ENCODE results near the gene ZBTB17. TPM values are rescaled to one million over a fixed set of nuclear protein-coding genes. Genes with fewer than 3 reads are reported as not detected.
"Not testable (repeated sequence)": the region's sequence is repeated elsewhere in the genome, so short reads cannot be mapped to it uniquely, and the experiment has no call there.

Gene ZBTB17
- total RNA-seq, 1 donor from 2014 or later, result 46.9 TPM

DNA sequence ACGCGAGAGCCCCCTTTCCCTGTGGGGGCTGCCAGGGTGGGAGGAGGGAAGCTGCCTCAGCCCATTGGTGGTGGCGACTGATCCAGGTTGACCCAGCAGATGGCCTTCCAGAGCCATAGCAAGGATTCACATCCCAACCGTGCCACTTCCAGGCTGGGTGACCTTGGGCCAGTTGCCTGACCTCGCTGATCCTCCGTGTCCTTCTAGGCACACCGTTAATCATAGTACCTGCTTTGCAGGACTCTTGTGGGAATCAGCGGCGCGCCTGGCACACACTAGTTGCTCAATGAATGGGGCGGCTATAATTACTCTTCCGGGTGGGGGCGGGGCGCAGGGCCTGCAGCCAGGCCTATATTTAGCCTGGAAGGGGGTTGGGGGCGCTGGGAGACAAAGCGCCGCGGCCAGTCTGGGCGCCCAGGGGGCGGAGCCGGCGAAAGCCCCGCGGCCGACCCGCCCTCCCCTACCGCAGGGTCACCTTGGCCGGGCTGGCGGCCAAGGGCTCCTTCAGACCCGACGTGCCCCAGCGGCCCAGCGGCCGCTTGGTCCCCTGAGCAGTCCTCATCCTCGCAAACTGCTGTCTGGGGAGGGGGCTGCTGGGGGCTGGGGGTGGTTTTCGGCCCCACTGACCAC, 36.8 kb upstream of the ZBTB17 start:
- peak in 1 of 2 donors; percentile 62 for DNase-seq (ENCODE audit: low spot score in 2 of 2)
- FAIRE-seq, result no peak

- DNase-seq (ENCODE audit: low spot score in 2 of 2), result no peak
- no peak for FAIRE-seq
Observed at GRCh38 chr1:16011936-16012589, 36.2 kb upstream of the ZBTB17 start.

DNA sequence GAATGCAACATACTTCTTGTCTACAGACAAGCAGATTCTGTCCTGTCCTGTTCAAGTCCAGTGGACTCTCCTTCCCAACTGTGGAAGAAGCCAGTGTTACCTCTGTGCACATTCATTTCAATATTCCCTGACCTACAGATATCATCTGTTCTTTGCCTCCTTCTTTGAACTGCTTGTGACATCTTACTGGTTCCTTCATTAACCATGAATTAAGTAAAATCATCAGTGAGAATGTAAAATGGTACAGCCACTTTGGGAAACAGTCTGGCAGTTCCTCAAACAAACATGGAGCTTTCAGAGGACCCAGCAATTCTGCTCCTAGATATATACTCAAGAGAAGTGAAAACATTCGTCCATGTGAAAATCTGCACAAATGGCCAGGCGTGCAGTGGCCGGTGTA, 34.9 kb upstream of the ZBTB17 start:
- no peak for DNase-seq (ENCODE audit: low spot score in 2 of 2)
- no peak for FAIRE-seq

DNA sequence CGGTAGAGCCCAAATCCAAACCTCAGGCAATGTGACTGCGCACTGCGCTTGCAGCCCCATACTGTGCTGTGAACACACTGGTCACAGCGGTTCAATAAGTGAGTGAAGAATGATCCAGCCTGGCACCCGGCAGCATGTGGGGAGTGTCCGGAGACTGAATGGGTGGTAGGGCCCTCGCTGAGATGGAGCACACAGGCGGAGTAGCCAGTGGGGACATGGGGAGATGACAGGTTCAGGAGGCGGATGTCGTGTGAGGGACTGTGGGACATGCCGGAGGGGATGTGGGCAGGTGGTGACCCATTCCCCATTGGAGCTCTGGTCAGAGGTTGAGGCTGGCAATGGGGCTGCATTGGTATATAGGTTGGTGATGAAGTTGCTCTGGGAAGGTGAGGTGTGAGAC, 33.8 kb upstream of the ZBTB17 start:
- FAIRE-seq (no peak), DNase-seq (ENCODE audit: low spot score in 2 of 2) (no peak)

DNA sequence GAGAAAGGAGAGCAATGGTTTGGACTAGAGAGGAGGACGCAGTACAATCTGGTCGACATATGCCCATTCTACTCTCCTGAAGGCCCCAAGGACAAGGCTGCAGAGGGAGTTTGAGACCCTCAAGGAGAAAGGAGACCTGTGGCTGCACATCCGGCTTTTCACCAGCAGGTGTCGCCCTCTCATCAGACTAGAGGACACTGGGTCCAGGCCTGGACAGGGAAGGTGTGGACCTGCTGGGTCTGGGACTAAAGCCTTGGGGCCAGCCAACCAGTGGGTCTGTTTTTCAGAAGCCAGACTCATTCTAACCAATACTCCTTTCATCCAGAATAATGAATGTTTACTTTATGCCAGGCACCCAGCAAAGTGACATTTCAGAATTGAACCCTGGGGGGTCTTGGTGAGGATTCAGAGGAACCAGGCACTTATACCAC, 33.1 kb upstream of the ZBTB17 start:
- FAIRE-seq (no peak), DNase-seq (ENCODE audit: low spot score in 2 of 2) (peak in 1 of 2 donors; percentile 78)

- DNase-seq (ENCODE audit: low spot score in 2 of 2) (no peak), FAIRE-seq (no peak)
Observed at GRCh38 chr1:16007671-16008341, 31.9 kb upstream of the ZBTB17 start.

GRCh38 chr1:16006552-16007485, 30.9 kb upstream of the ZBTB17 start:
- FAIRE-seq, result no peak
- DNase-seq (ENCODE audit: low spot score in 2 of 2), result no peak

DNA sequence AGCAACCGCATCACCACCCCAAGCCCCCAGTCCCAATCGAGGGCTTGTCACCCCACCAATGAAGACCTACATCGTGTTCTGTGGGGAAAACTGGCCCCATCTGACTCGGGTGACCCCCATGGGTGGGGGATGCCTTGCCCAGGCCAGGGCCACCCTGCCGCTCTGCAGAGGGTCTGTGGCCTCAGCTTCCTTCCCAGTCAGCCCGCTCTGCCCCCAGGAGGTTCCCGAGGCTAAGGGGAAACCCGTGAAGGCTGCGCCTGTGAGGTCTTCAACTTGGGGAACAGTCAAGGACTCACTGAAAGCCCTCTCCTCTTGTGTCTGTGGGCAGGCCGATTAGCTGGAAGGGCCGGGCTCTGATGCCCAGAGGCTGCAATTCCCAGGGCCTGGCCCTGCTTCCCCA, 30.1 kb upstream of the ZBTB17 start:
- DNase-seq (ENCODE audit: low spot score in 2 of 2), result no peak
- no peak for FAIRE-seq

GRCh38 chr1:16005597-16005996, 29.7 kb upstream of the ZBTB17 start:
- DNase-seq (ENCODE audit: low spot score in 2 of 2) (no peak), FAIRE-seq (no peak)

- not testable (repeated sequence) for DNase-seq (ENCODE audit: low spot score in 2 of 2); FAIRE-seq
Observed at GRCh38 chr1:16001274-16001673, 25.4 kb upstream of the ZBTB17 start.

- FAIRE-seq (no peak), DNase-seq (ENCODE audit: low spot score in 2 of 2) (no peak)
Observed at GRCh38 chr1:15998929-15999328, 23.0 kb upstream of the ZBTB17 start.

DNA sequence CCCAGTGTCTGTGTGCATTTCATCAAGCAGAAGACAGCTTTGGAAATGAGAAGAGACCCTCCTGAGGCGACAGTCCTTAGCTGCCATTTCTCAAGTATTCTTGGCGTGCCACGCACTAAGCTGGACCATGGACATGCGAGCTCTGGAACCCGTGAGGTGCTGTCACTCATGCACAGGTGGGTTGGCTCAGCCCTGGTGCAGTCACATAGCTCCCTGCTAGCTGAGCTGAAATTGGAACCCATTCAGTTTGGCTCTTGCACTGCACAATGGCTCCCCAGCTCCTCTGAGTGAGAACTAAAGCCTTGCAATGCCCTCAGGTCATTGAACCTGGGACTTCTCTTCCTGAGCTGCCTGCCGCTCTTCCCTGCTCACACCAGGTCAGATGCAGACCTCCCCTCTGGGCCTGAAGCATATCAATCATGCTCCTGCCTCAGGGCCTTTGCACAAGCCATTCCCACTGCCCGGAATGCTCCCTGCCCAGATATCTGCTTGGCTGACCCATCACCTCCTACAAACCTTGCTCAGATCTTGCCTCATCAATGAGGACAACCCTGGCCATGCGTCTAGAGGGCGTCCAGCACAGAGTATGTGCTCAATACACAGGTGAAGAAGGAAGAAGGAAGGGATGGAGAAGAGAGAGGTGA, 21.9 kb upstream of the ZBTB17 start:
- DNase-seq (ENCODE audit: low spot score in 2 of 2) (no peak), FAIRE-seq (no peak)

DNA sequence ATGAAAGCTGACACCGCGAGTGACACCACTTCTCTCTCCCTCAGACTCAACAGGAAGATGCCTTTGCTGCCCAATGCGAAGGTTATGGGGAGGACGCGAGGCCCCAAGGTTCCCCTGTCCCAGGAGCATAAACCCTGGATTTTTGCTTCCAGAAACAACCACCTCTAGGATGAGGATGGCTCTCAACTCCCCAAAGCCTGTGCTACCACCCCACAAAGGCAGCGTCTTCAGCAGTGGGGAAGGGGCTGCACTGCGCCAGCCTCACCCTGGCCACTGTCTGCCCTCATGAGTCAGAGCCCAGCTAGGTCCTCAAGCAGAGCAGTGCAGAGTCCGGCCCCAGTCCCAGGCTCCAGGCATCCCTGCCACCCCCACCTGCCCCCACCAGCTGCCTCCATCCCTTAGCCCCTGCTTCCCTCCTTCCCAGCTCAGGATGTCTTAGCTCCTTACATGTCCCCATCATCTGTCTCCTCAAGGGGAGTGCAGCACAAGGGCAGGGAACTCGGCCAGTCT, 21.2 kb upstream of the ZBTB17 start:
- FAIRE-seq (no peak), DNase-seq (ENCODE audit: low spot score in 2 of 2) (no peak)

DNA sequence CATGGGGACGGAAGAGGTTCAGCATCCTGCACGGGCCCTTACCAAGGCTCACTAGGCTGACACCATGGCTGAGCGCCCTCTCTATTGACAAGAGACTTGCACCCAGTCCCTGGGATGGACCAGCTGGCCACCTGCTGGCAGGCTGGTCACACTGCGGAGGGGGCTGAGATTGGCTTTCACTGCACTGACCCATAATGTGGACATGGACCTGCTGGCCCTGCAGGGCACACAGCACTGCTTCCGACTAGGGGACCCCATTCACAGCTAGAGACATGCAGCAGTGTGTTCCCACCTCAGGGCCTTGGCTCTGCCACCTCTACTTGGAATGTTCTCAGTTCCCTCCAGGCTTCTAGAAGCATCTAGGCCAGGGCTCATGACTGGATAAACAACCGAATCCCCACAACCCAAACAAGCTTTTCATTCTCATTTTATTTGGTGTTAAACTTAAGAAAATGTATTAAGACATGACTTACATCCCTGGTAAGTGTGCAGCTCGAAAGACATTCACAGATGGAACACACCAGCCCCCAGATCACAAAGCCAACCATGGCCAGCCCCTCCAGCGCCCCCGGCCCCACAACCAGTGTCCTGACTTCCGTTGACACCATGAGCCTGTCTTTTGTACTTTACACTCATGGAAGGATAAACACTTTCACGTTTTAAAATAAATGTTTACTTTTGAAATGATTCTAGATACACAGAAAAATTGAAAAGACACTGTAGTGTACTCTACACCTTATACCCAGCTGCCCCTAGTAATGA, 18.9 kb upstream of the ZBTB17 start:
- DNase-seq (ENCODE audit: low spot score in 2 of 2) (no peak), FAIRE-seq (no peak)

DNA sequence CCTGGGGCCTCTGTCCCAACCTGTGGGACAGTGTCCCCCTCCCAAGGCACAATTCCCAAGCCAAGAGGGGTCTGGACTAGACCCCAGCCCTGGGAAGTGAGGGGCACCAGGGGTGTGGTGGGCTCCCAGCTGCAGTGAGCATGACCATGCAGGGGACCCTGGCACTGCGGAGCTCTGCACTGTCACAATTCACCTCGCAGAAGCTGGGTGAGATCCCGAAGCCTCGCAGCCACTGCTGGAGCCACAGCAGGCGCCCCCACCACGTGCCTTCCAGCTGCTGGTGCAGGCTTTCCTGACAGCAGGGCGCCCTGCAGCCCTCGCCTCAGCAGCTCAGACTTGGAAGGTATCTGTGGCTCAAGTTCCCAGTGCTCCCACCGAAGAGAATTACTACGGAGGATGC, 18.2 kb upstream of the ZBTB17 start:
- FAIRE-seq (no peak), DNase-seq (ENCODE audit: low spot score in 2 of 2) (no peak)

DNA sequence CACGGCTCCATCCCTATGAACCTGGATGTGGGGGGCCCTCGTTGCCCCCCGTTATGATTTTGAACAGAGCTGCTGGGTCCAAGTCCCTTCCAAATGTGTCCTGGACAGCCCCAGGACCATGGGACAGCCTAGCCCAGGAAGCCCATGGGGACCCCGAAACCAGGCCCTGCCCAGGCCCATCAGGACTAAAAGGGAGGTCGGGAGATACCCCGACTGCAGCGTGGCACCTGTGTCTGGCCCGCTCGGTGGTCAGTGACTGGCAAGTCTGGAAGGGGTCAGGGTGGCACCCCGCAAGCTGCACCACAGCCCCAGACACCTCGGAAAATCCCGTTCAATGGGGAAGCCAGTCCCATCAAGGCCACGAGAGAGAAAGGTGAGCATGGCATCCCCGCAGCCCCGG, 17.8 kb upstream of the ZBTB17 start:
- DNase-seq (ENCODE audit: low spot score in 2 of 2) (no peak), FAIRE-seq (no peak)

GRCh38 chr1:15992582-15993500, 16.9 kb upstream of the ZBTB17 start:
- no peak for DNase-seq (ENCODE audit: low spot score in 2 of 2)
- FAIRE-seq, result no peak

- no peak for DNase-seq (ENCODE audit: low spot score in 2 of 2)
- FAIRE-seq, result no peak
Observed at GRCh38 chr1:15992187-15992553, 16.3 kb upstream of the ZBTB17 start.

All from frontal cortex (tissue), 4 donors.